ENCODE results near the gene MXRA7.
A peak's percentile ranks its signal among the peaks of the same experiment; 100 is the strongest.

Gene MXRA7

DNA sequence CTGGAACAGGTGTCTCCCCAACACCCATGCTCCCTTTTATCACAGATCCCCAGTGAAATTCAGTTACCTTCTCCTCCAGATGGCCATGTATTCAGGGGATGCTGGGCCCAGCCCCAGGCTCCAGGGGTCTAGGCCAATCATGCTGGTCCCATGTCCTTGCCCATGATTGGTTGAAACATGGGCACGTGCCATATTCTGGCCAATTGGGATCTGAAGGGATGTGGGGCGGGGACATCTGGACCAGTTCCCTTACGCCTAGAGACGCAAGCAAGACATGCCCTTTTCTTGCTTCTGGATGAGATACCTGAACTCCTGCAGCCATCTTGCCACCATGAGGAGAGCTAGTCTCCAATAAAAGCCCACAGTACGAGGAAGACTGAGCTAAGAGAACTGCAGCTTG lies 36.2 kb downstream of the MXRA7 start:
- DNase-seq: no peak

DNA sequence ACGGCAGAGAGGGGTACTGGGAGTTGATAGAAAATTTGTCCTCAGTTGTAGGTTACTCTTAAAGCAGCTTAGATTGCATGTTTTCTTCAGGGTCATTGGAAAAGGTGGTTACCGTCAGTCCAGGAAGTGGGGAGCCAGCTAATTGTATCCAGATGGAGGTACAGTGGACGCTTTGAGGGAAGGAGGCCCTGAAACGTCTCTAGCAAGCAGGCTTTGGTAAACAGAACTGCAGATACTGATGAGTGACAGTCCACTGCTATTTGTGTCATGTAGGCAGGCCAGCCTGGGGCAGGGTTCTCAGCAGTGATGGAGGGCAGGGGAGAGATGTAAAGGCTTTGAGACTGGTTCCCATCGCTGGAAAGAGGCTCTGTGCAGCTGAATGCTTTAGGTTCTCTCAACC lies 37.0 kb downstream of the MXRA7 start:
- DNase-seq: no peak

DNA sequence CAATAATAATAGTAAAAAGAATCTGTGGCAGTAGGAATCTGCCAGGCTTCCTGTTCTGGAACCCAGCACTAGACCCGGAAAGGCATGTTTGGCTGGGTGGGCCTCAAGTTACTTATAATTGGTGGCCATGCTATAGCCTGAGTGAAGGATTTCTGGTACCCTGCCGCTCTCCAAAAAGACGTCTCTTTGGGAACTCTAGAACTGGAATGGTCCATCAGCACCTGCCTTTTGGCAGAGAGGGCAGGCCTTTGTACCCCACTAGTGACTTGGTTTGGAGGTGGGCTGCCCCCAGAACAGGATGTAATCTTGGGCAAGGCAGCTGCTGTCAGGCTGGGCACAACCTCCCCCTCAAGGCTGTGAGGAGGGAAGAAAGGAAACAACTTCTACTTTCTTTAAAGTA lies 37.9 kb downstream of the MXRA7 start:
- no peak for DNase-seq

DNA sequence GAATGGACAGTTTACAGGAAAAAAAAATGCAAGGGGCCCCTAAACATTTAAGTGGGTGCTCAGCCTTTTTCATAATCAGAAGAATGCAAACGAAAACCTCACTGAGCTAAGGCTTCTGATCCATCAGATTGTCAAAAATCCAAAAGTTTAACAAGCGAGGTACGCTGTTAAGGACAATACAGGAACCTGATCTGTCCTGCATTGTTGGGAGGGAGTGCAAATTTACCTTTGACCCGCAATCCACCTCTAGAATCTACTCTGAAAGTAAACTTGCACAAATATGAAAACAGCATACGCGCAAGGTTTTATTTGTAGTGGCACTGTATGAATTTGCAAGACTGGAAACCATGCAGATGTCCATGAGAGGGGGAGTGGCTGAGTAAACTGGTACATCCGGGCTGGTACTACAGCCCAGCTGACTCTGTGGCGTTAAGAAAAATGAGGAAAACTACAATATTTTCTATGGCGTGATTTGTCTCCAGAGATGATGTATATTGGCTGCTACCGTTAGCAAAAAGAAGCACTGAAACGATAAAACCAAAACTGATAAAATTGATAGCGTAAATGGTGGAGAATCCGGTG lies 38.4 kb downstream of the MXRA7 start:
- DNase-seq: peak; percentile 44

DNA sequence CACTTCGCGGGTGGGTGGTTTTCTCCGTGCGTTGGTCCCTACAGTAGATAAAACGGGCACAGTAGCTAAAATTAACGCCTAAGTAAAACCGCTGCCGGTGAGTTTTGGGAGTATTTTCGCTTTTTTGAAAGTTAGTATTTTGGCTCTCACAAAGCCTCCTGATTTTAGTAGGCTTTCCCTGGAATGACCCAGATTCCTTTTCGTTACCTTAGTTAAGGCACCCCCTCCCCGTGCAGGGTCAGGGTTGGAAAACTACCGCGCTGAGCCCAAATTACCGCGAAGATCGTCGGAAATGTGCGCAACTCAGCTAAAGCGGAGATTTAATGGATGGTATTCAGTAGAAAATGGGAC lies 38.9 kb downstream of the MXRA7 start:
- DNase-seq: no peak

DNA sequence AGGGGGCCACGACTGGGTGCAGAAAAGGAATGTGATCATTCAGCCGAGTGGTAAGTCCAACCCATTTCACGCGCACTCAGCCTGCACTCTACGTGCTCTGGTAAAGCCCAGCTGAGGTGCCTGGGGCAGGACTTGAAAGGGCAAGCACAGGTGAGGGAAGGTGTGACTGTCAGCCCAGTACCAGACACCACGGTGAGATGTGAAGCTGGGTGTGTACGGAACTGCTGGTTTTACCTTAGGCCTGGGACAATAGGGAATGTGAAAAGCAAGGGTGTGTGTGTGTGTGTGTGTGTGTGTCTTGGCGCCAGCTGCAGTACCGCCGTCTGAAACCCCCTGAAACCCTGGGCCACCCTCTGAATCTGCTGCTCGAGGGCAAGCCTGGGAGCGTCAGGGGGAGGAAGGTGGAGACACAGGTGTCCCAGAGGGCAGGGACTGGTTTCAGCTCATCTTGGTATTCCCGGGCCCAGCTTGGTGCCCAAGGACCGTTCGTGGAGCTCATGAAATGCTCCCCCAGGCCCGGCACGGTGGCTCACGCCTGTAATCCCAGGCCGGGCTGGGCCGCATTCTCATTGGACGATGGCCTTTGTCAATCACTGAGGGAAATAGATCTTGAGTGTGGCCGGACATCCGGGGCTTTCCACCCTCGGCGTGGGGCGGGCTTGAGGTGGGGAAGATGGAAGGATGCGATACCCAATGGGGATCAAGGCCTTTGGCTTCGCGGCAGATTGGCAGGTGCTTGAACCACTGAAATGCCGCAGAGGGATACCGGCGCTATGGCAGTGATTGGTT lies 39.4 kb downstream of the MXRA7 start:
- peak; percentile 99 for DNase-seq

DNA sequence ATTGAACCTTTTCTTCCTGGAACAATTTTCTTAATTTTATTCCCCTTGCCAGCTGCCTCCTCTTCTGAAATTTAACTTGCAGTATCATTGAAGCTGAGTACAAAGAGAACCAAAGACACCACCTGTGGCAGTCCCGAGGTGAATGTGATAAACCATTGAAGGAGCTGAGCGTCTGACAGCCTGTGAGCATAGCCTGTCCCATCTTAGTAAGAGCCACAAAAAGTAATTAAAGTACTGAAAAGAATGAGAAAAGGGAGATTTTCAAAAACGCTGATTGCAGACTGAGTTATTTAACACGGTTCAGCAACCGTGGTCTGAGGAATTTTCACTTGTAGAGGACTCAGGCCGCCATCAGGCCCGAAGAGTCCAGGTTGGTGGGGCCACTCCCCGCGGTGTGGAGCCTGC lies 40.0 kb downstream of the MXRA7 start:
- DNase-seq: no peak

DNA sequence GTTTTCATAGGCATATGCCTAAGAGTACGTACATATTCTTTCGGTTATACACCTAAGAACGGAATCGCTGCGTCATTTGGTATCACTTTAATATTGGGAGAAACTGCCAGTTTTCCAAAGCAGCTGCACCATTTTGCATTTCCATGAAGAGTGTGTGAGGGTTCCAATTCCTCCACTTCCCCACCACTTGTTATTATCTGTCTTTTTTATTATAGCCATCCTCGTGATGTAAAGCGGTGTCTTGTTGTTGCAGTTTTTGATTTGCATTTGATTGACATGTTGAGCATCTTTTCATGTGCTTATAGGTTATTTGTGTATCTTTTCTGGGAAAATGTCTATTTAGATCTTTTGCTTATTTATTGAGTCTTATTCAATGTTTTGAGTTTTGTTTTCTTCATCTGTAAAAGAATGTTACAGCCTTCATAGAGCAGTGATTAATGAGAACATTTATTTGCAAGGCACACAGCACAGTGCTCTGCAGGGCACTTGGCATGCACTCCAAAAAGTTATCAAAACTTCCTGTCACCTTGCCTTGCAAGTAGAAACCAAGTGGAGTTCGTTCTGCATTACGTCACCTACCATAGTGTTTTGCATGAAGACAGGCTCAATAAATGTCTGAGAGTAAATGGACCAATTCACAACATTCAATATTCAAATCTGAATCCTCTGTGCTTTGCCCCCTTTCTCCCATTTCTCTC lies 40.6 kb downstream of the MXRA7 start:
- no peak for DNase-seq

DNA sequence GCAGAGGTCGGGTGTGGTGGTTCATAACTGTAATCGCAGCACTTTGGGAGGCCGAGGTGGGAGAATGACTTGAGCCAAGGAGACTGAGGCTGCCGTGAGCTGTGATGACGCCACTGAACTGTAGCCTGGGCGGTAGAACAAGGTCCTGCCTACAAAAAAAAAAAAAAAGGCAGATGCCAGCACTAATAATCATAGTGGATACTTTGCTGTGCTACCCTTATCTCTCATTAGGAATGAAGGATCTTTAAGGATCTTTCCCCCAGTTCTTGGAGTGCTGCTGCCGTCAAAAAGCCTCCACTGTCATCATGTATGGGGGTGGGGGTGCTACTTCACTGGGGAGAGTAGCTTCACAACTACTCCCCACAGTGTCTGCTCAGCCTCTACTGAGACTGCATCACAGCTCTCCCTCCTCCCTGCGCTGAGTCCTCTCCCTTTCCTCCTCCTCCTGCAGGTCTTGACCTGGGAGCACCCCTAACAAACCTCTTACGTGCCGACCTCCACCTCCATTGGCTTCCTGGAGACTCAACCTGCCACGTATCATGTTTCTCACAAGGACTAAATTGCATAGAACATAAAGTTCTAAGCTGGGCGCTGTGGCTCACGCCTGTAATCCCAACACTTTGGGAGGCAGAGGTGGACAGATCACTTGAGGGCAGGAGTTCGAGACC lies 42.8 kb downstream of the MXRA7 start:
- no peak for DNase-seq

DNA sequence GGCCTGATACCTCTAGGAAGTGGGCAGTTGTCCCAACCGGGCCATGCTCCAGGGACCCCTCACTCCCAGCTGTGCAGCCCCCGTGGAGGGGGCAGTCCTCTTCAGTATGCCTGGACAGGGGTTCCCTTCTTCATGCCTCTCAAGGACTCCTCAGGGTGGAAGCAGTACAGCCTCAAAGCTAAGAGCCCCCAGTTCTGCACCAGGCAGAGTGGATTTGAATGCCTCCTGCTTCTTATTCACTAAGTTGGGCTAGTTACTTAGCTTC lies 43.3 kb downstream of the MXRA7 start:
- no peak for DNase-seq

DNA sequence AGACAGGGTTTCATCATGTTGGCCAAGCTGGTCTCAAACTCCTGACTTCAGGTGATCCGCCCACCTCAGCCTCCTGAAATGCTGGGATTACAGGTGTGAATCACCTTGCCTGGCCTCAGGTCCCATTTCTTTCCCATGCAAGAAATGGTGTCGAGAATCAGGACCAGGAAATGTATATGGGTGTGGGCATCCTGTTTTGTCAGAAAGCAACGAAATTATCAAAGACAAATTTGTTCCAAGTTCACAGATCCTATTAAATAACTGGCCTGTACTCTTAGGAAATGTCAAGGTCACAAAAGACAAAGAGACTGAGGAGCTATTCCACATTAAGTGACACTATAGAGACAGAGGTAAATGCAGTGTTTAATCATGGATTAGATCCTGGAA lies 50.1 kb downstream of the MXRA7 start:
- no peak for DNase-seq

DNA sequence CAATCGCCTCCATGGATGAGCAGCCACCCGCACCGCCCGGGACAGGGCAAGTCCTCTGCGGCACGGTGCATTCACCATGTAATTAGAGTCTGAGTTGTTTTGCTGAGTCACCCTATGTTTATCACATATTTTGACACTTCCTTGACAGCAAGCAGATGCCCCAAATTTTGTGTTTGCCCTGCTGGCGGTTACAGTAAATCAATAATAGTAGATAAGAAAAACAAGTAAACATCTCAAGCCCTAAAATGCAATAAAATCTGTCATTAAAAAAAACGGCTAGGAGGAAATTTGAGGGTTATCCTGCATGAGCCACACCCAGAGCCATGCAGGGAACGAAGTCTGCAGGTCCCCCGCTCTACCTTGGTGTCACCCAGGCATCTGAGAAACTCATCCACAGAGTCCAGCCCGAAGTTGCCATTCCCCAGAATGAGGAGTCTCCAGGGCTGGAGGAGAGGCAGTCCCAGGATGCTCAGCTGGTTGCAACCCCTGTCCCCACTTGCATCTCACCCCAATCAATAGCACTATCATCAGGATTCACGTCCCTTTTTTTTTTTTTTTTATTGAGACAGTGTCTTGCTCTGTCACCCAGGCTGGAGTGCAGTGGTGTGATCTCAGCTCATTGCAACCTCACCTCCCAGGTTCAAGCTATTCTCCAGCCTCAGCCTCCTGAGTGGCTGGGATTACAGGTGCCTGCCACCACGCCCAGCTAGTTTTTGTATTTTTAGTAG lies 50.7 kb downstream of the MXRA7 start:
- no peak for DNase-seq

DNA sequence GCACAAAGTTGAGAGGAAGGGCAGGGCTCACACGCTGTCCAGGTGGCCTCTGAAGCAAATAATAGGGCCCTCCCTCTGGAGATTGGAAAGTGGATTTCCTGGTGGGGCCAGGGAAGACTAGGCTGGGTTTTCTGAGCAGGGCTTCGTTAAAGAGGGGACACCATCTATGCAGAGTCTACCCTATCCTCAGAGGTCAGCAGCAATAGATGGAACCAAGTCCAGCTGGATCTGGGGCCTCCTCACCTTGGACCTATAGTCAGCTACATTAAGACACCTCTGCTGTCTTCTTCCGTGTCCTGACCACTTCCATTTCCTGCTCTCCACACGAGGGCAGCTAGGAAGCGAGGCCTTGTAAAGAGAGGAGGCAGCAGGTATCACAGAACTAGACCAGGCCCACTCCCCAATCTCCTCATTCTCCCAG lies 52.5 kb downstream of the MXRA7 start:
- no peak for DNase-seq

DNA sequence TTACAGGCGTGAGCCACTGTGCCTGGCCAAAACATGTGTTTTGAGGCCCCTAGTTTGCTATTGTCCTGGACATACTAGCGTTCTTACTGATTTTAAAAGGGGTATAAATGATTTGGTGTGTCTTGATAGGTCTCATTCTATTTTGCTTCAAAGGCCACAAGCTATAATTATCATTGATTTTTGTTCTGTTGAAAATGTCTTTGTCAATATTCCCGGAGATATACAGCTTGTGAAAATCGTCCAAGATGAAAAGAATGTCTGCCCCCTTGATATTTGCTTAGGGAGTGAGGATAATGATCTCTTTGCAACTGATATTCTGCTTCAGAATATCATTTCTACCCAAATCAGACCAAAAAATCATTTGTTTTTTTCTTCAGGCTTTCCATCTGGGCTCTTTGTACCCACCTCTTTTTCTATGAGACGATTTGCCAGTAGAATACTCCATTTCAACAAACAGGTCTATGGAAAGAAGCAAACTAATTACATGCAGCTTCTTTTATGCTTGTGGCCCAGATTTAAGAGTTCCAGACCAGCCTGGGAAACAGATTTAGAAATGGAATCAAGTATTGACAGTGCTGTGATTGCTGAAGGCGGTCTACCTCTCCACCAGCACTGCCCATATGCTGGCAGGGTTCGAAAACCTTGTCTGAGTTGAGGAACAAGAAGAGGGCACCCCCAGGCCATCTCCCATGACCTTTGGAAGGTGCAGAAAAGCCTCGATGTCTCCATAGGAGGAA lies 53.1 kb downstream of the MXRA7 start:
- DNase-seq: no peak

DNA sequence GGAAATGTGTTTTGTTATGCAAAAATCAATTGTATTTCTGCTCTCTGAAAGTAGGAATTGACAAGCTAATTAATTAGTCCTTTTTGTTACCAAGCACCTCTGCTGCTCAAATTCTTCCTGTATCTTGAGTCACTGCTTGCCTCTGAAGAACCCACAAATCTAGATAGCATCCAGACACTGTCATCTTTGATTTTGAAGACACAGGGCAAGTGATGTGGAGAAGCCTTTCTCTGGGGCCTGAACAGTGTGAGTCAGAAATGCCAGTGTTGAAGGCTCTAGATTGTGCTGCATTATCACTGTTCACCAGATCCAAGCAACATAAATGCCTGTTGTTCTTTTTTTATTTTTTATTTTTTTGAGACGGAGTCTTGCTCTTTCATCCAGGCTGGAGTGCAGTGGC lies 56.4 kb downstream of the MXRA7 start:
- no peak for DNase-seq

DNA sequence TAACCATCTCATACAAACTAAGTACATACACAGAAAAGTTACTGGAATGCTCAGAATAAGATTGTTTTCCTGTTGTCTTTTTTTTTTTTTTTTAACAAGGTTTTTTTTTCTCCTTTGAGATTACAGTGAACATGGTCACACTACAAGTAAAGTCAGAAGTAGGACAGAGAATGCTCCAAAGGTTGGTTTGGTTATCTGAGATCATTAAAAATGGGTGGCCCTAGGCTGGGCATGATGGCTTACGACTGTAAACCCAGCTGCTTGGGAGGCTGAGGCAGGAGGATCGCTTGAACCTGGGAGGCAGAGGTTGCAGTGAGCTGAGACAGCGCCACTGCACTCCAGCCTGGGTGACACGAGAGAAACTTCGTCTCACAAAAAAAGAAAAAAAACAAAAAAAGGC lies 60.3 kb downstream of the MXRA7 start:
- no peak for DNase-seq

DNA sequence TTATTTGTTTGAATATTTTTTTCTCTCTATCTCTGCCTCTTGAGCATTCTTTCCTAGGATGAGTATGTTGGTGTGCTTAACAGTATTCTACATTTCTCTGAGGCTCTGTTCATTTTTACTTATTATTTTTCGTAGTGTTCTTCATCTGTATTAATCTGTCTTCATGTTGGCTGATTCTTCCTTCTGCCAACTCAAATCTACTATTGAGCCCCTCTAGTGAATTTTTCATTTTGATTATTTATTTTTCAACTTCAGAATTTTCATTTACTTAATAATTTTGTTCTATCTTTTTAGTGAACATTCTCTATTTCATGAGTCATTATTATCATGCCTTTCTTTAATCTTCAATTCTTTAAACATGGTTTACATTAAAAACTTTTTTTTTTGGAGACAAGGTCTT lies 64.1 kb downstream of the MXRA7 start:
- DNase-seq: no peak

DNA sequence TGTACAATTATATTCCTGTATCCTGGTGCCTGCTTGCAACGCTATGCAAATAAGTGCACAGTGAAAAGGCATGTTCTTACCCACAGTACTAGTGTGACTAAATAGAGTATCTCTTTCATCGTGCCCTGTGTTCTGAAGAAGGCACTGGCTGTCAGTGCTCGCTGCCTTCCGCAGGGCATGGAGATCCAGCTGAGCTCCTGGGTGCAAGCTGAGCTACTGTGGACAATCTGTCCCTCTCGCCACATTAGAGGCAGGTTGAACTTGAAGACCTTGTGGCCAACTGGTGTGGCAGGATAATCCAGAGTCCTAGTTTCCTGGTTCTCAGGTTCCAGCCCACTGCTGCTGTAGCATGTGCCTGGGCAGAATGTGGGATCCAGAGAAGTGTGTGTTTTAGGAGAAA lies 65.3 kb downstream of the MXRA7 start:
- DNase-seq: no peak

DNA sequence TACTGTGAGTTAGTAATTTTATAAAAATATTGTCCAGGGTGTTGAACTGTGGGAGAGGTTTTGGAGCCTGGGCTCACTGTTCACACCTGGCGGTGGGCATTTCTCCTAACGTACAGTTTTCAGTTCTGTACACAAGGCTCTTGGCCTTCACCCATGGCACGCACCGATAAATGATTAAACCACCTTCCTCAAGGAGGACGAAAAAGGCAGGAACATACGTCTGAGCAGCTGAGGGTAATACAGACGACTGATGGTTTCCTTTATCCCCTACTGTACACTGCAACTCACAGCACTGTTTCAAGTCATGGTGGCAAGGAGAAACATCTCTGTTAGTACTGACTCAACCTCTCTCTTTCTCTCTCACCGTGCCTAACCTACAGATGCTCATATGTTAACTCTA lies 65.8 kb downstream of the MXRA7 start:
- DNase-seq: no peak

DNA sequence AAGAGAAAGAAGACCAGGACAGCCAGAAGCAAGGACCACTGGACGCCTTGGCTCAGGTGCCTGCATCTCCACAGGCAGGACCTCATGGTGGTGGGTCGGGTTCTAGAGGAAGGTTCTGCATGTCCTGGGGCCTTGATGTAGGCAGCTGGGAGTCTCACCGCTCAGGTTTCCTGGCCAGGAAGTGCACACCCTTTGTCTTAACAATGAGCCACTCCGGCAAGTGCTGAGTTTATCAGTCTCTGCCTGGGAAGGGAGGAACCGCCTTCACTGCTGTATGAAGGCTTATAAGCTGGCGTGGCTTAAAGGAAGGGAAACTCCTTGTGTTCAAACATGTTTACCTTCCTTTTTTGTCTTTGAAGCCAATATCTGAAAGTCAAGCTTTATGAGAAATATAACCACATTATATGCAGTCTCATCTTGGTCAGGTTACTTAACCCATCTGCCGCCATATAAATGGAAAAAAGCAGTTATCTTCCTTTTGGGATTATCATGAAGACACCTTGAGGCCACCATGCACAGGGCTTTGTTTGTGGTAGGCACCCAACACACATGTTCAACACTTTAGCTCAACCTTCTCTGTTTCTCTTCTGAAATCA lies 67.1 kb downstream of the MXRA7 start, which contains the start of gene ST6GALNAC1:
Gene ST6GALNAC1, minus strand, starts transcription at position 205 of the 596 bp plus-strand sequence. Its CDS starts 119 bp downstream, at position 86.
- no peak for DNase-seq

DNA sequence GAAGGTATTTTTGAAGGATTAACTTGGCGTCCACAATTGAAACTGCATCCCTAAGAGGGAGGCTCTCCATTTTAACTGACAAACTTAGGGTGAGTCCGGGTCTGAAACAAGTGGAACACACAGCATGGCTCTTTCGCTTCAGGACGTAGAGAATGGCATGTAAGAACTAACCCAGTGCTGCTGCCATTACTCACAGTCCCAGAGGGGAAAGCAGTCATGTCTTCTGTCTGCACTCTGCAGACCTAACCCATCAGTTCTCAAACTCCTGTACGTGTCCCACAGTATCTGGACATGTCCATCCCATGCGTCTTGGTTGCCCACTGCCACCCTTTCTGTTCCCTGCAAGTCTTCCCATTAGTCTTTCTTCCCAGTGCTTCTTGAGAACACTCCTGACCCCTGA lies 67.8 kb downstream of the MXRA7 start:
- no peak for DNase-seq

DNA sequence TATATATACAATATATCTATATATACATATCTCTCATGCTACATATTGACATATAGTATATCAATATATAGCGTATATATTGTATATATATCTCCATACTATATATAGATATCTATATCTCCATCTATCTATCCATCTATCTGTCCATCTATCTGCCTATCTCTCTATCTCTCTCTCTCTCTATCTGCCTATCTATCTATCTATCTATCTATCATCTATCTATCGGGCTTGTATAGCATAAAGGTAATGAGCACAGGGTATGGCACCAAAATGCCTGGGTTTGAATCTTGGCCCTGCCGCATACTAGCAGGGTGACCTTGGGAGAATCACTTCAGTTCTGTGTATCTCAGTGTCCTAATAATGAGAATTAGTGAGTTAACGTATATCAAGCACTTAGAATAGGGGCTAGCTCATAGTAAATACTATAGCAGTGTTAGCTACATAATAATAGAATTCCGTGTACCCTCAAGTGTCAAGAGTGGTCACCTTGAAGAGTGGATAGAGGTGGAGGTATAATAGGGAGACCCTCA lies 68.7 kb downstream of the MXRA7 start:
- DNase-seq: no peak

Measured in NCI-H1092 treated with DMSO at 0.1 percent for 48 hours (cell line).